Ramos (cell line): ENCODE results near the gene FGFRL1.

Experiments
- in situ Hi-C: fragments of 300-500 bp; cut with MboI; formaldehyde crosslinking; loops from one replicate; pipeline ENCODE4 v1.14.3; 2022; ENCODE audit warnings: low sequenced_read_pairs; ENCODE audit not compliant: unreplicated experiment

Gene FGFRL1, protein sequence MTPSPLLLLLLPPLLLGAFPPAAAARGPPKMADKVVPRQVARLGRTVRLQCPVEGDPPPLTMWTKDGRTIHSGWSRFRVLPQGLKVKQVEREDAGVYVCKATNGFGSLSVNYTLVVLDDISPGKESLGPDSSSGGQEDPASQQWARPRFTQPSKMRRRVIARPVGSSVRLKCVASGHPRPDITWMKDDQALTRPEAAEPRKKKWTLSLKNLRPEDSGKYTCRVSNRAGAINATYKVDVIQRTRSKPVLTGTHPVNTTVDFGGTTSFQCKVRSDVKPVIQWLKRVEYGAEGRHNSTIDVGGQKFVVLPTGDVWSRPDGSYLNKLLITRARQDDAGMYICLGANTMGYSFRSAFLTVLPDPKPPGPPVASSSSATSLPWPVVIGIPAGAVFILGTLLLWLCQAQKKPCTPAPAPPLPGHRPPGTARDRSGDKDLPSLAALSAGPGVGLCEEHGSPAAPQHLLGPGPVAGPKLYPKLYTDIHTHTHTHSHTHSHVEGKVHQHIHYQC

DNA sequence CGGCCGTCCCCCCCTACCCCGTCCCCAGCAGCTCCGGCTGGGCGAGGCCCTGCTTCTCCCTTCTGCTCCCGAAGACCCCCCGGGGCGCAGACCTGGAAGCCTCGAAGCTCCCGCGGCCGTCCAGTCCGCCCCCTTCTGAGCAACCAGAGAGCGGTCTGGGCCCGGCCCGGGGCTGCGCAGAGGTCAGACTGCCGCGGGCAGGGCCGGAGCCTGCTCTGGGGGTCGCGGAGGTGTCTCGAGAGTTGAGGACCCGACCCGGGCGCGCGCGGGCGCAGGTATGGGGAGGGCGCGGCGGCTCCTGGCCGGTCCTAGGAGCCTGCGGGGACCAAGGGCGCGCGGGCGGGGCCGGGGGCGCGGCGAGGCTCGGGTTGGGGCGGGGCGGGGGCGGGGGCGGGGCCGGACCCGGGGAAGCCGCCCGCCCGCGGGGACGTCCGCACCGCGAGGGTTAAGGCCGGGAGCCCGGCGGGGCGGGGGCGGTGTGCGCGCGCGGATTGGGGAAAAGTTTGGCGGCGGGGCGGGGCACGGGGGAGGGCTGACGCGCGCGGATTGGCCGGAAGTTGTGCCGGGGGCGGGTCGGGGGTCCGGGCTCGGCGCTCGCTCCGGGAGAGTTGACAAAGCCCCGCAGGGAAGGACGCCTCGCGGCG, at the start of gene FGFRL1:
Gene FGFRL1 (plus strand): TSS at position 605 of the 644 bp plus-strand sequence. CDS start 860 bp downstream, outside the sequence.
- in situ Hi-C loops = no loop called here

DNA sequence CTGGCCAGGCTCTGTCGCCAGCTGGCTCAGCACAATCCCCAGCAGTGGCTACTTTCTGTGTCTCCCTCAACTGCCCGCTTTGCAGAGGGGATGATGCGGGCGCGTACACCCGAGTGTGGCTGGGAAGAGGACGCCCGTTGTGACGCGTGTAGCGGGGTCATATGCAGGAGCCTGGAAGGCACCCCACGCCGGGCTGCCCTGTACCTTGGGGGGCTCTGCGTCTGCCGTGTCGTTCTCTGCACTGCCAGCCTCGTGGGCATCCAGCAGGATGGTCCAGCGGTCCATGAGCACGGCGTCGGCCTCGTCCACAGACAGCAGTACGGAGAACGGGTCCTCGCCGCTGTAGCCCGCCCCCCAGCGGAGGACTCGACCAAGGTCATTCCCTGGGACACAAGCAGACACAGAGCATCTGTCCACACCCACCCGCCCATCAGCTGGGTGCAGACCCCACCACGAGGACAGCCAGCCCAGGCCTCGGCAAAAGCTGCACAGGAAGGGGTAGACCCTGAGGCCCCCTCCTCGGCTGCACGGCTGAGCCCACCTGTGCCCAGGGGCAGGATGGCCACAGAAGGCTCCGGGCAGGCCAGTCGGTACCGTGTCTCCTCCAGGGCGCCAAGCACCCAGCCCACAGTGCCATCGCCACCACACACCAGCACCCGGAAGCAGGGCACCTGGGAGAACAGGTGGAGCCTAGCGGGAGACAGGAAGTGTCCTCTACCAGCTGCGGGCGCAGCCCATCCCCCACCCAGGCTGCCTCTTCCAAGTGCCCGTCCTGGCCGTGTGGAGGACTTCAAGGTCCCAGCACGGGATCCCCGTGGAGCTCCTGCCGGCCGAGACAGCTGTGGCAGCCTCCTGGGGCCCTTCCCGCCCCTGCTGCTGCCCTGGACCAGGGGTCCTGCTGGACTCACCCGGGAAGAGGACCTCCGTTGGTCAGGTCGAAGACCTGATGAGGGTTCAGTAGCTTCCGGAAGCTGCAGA, 48.9 kb upstream of the FGFRL1 start:
- in situ Hi-C loops = no loop called here

DNA sequence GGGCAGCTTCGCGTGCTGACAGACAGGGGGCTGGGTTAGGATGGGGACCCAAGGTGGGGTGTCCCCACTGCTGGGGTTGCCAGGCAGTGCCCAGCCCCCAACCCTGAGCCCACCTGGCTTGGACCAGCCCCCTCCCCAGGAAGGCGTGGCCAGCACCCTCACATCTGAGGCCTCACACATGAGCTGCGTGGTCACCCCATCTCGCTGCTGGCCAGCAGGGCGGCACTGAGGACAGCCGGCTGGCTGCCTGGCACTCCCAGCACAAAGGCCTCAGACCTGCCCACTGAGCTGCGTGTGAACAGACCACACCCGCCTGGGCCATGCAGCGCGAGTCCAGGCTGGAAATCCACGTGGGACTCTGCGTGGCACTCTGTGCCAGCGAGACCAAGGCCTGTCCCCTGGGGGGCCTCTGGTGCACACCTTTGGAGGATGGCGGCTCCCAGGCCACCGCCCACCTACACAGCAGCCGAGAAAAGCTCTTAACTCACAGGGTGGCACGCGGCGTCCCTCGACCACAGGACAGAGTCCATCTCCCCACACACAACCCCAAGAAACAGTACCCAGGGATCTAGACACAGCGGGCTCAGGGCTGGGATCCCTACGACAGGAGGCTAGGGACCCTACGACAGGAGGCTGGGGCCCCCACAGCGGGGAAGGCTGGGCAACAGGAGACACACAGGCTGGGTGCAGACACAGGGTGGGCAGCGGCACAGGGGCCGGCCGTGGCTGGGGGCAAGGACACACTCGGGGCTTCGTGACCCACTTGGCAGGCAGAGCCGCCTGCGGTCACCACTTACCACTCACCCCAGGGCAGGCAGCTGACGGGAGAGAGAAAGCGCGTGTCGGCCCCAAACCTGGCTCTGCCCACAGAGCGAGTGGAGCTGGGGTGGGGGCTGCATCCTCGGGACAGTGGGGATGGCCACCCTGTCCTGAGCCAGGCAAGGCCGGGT, 47.9 kb upstream of the FGFRL1 start:
- in situ Hi-C loops = no loop called here

DNA sequence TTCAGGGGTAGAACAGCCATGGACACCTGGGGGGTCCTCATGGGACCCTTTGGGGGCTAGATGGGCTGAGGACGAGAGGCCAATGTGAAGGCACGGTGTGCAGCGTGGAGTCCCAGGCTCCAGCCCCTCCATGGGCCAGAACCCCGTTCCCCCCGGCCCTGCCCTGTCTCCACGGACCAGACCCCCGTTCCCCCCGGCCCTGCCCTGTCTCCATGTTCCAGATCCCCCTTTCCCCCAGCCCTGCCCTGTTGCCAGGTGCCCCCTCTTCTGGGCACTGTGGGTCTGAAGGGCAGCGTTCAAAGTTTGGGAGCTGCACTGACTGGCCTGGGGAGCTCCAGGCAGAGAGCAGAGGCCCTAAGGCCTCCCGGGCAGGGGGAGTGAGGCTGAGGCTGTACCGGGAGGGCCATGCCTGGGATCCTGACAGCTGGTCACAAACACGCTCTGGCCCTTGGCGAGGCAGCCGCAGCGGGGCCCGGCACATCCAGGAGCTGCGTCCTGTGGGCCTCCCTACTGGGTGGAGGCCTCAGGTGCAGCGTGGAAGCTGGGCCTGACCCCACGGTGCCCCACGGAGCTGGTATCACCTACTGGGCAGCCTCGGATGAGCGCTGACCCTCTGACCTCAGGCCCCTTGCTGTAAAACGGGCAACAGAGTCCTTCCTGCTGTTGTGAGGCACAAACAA, 46.9 kb upstream of the FGFRL1 start:
- in situ Hi-C loops = no loop called here

DNA sequence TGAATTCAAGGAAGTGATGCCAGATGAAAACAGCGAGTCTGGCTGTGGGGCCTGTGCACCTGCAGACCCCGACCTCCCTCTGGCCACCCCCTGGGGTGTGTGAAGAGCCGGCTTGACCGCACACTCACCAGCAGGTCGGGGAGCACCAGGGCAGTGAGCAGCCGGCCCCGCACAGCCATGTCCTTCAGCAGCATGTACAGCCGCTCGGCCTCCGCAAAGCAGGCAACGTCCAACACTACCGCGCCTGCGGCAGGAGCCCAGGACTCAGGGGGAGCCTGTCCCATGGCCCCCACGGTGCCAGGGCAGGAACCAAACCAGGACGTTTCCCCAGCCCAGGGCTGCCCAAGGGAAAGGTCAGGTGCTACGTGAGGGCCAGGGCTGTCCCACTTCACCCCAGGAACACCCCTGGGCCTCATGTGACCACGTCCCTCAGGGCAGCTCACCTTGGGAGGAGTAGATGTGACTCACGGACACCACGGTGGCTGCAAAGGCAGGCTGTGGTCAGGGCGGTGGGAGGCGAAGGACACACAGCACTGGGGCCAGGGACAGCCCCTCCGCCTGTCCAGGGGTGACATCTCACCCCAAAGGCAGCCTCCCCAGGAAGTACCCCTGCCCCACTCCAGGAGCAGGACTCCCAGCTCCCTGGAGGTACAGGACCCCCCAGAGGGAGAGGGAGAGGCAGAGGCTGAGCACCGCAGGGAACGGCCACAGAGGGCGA, 46.2 kb upstream of the FGFRL1 start:
- in situ Hi-C loops = no loop called here

DNA sequence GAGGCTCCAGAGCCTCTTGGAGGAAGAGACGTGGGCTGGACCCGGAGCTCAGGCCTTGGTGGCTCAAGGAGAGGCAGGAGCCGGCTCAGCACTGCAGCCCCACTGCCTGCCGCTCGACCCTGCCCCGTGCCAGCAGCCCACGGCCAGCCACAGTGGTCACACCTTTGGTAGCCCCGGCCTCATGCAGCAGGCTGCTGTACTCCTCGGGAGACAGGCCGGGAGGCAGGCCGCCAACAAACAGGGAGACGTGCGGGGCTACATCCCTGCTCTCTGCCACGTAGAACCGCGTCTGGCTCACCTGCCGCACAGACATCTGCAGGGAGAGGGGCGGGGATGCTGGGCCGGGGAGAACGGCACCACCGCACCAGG, 45.7 kb upstream of the FGFRL1 start:
- in situ Hi-C loops = no loop called here

DNA sequence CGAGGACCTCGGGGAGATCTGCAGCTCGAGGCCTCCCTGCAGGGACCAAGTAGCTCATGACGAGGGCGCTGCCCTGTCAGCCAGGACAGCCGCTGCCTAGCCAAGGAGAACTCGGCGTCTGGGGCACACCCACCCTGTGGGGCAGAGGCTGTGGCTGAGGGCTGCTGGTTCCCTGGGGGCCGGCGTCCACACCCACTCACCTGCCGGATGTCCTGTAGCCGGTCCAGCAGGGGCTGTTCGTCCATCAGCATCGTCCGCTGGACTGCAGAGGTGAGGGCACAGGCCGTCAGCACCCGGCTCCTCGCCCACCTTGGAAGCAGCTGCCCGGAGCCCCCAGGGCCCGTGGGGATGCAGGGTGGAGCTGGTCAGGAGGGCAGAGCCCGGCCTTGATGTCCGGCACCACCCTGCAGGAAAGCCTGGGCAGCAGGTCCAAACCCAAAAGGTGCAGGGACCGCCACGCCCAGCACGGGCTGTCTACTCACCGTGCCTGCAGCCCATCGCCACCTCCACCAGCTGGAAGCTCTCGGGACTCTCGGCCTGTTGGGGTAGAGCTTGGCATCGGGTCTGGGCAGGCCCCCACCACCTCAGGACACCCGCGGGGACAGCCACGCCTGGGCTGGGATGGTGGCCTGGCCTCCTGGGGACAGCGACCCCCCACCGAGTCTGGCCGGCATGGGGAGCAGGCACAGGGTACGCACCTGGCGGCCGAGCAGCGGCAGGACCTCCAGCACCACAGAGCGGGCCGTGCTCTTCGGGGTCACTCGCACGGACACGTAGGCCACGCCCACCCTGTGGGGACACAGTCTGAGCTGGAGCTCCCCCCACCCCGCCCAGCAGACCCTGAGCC, 44.9 kb upstream of the FGFRL1 start:
- in situ Hi-C loops = no loop called here

DNA sequence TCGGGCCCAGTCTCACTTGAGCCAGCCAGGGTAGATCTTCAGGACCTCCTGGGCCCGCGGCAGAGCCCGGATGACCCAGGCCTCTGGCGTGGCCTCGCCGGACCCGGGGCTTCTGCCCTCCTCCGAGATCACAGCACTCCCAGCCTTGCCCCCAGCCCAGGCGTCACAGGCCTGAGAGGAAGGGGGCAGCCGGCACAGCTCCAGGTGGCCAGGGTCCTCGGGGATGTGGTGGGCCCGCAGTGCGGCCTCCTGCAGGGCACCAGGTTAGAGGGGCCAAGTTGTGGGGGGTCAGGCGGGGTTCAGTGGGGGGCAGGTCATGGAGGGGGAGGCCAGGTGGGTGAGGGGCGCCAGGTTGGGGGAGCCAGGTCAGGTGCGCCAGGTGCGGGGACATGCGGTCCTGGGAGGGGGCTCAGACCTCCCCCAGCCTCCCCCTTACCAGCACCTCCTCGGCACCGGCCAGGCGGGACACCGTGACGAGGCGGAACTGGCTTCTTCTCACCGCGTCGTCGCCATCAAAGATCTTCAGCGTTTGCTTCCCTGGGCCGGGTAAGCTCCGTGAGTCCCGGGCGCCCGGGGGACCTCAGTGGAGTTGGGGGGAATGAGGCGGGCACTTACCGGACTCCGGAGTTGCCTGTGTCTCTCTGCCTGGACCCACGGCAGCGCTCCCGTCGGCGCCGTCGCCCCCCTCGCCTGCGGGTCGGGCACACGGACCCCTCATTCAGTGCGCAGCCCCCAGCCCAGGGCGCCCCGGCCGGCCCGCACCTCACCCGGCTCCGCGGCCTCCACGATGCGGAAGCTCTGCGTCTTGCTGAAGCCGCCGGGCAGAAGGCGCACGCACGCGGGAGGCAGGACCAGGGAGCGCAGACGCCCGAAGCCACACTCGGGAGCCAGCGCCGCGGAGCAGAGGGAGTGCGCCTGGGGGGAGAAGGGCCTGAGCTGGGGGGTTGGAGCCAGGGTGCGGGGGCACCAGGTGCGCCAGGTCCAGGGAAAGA, 44.0 kb upstream of the FGFRL1 start:
- in situ Hi-C loops = no loop called here

DNA sequence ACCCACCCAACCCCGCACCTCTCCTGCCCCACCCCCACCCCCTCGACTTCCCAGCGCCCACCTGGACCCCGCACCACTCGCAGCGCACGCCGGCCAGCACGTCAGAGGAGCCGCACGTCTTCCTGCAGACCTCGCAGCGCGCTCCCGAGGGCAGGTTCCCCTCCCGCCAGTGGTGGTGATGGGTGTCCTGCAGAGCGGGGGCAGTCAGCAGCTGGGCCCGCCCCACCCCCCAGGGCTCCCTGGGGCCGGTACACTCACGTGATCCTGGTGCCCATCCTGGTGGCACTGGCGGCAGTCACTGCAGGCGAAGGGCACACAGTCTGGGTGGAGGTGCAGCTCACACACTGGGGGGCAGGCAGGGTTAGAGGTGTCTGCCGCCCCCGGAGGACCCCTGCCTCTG, 43.2 kb upstream of the FGFRL1 start:
- in situ Hi-C loops = no loop called here

DNA sequence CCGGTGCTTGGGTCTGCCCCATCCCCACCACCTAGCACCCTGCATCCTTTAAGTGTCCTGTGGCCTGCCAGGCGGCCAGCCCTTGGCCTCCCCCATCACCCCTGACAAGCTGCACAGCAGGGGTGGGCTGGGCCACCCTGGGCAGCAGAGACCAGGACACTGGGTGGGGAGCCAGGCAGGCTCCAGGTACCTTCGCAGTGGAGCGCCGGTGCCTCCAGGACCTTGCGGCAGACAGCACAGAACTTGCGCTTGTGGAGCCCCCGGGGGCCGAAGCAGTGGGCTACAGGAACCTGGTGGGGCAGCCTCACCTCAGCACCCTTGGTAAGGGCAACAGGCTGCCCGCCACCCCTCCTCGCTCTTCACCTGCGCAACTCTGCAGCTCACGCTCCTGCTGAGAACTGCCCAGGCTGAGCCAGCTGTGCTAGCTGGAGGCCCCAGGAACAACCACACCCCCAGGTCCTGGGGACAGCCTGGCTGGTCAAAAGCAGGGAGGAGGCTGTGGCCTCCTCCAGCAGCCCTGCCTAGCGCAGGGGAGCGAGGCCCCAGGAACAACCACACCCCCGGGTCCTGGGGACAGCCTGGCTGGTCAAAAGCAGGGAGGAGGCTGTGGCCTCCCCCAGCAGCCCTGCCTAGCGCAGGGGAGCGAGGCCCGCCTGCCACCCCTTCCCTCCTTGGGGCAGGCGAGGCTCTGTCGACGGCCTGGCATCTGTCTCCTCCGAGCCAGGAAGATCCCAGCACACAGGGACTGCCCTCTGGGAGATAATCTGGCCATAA, 42.6 kb upstream of the FGFRL1 start:
- in situ Hi-C loops = no loop called here

DNA sequence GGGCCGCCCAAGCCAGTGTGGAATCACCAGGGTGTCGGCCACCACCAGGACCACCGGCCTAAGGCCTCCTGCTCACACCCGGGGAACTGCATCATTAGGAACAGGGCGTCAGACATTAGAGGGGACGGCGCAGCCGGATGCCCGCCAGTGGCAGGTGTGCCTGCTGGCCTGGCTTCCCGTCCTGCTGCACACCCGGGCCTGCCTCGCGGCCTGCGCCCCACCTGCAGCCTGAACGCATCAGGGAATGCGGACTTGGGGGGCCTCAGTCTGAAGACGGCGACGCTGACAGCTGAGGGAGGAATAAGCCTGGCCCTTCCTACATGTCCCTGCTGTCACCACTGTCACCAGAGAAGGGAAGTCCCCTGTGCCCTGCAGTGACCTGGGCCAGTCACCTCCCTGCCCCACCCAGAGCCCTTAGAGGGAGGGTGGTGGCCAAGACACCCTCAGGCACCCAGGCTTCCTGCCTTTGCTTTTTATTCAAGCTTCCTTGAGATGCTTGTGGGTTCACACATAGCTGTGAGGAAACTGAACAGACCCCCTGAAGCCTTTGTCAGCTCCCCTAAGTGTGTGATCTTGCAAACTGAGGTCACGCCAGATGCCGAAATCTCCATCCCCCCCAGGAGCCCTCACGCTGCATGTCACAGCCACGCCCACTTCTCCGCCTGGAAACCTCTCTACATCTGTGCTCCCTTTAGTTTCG, 41.2 kb upstream of the FGFRL1 start:
- in situ Hi-C loops = no loop called here

DNA sequence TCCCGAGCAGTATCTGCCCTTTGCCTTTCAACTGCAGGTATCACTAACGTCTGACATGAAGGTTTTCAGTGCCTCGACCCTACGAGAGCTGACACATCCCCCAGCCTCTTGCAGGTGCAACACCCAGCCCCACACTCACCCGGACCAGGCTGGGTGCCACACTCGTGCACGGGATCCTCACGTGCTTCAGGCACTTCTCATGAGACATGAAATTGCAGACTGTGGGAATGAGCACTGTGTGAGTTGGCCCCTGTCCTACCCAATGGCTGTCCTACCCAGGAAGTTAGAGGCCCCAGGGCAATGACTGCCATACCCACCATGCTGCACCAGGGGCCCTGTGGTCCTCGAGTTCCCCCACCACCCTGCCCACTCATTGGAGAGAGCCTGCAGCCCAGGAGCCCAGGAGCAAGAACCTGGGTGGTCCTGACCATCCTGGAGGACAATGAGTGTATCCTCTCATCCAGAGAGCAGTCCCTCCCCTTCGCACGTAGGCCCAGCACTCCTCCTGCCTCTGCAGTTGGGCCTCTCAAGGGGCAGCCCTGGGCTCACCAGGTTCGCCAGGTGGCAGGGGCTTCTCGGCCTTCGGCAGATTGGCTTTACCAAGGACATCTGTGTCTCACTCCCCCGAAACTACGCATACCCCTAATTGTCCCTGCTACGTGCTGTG, 40.4 kb upstream of the FGFRL1 start:
- in situ Hi-C loops = no loop called here

DNA sequence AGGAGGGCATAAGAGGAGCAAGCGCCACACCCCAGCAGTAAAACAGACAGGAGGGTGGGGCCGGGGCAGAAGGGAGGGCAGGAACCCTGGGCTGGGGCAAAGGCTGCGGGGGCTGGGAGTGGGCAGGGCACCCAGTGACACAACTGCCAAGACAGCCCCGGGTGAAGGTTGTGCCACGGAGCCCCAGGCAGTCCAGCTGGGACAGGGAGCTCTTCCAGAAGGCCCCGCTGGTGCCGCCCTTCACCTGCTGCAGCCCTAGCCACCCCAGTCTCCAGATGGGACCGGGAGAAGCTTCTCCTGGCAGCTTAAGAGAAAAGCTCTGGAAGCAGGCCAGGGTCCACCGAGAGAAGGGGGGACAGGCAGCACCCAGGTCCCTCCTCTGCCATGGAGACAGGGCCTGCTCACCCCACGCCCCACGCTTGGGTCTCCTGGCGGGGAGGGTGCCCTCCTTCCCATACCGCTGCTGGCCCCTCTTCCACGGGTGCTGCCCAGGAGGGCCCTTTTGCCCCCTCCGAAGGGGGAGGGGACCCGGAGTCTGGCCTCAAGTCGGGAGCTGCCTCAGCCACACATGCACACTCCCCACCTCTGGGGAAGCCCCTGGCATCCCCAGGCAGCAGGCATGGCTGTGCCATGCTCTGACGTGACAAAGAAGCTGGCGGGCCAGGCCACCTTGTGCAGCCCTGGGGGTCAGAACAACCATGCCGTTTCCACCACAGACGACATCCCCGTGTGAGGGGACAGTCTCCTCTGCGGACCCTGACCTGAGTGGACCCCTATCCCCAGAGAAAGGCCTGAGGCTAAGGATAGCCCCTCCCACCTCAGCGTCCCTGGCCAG, 39.5 kb upstream of the FGFRL1 start:
- in situ Hi-C loops = no loop called here
